Testis (tissue), 2 donors: ENCODE results near the gene CRIP3.

Experiments used
- POLR2A ChIP-seq: fragments of 450-650 bp; IDR thresholded peaks from one replicate; pipeline ENCODE4 v1.6.1; 2017; ENCODE audit warnings: antibody characterized with exemption, mild to moderate bottlenecking, moderate library complexity
- TF ChIP-seq, protein P1 (sequence below), 3 experiments: fragments of 450-650 bp in 2 of 3; fragments of 200-600 bp in 1 of 3; sonication (generic) in 1 of 3; IDR thresholded peaks; one replicate each; pipeline ENCODE4 v1.5.1; 2016 to 2019; ENCODE audit warnings: antibody characterized with exemption in 3 of 3, mild to moderate bottlenecking in 2 of 3, moderate library complexity in 1 of 3

- TF ChIP-seq, protein P1, sequence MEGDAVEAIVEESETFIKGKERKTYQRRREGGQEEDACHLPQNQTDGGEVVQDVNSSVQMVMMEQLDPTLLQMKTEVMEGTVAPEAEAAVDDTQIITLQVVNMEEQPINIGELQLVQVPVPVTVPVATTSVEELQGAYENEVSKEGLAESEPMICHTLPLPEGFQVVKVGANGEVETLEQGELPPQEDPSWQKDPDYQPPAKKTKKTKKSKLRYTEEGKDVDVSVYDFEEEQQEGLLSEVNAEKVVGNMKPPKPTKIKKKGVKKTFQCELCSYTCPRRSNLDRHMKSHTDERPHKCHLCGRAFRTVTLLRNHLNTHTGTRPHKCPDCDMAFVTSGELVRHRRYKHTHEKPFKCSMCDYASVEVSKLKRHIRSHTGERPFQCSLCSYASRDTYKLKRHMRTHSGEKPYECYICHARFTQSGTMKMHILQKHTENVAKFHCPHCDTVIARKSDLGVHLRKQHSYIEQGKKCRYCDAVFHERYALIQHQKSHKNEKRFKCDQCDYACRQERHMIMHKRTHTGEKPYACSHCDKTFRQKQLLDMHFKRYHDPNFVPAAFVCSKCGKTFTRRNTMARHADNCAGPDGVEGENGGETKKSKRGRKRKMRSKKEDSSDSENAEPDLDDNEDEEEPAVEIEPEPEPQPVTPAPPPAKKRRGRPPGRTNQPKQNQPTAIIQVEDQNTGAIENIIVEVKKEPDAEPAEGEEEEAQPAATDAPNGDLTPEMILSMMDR (IDR thresholded peaks at IDR 0.05), result no peak
- no peak for TF ChIP-seq POLR2A
These were observed 47.4 kb downstream of the CRIP3 start for GRCh38 chr6:43261198-43261597.
